Neural cell (in vitro differentiated cells): ENCODE results near the gene TPI1.

Experiments used
- CTCF ChIP-seq: fragments of 450-650 bp; IDR thresholded peaks from 2 replicates; pipeline ENCODE4 v1.5.1; 2014; ENCODE audit warnings: antibody characterized with exemption, mild to moderate bottlenecking, moderate library complexity; ENCODE audit not compliant: poor library complexity, severe bottlenecking
- EP300 ChIP-seq: fragments of 450-650 bp; conservative IDR thresholded peaks from 2 replicates; pipeline ENCODE4 v1.6.1; 2014; ENCODE audit warnings: antibody characterized with exemption, mild to moderate bottlenecking, moderate library complexity; ENCODE audit not compliant: poor library complexity, severe bottlenecking
- EZH2 ChIP-seq: fragments of 200-600, 300-800 bp; shearing (Covaris generic), sonication (generic); IDR thresholded peaks from 2 replicates; pipeline ENCODE4 v1.6.1; 2014; ENCODE audit warnings: antibody characterized with exemption, low read length, borderline replicate concordance, mild to moderate bottlenecking; ENCODE audit not compliant: insufficient read depth, poor library complexity, severe bottlenecking
- MXI1 ChIP-seq: fragments of 450-650 bp; conservative IDR thresholded peaks from 2 replicates; pipeline ENCODE4 v1.6.1; 2014; ENCODE audit warnings: antibody characterized with exemption, mild to moderate bottlenecking; ENCODE audit not compliant: poor library complexity, severe bottlenecking
- RAD21 ChIP-seq: fragments of 450-650 bp; conservative IDR thresholded peaks from 2 replicates; pipeline ENCODE4 v1.6.1; 2014; ENCODE audit warnings: antibody characterized with exemption, mild to moderate bottlenecking, moderate library complexity

GRCh38 chr12:6854036-6854435 is 13.3 kb upstream of the TPI1 start:
- TF ChIP-seq CTCF = no peak
- no peak for TF ChIP-seq MXI1
- no peak for TF ChIP-seq EP300
- TF ChIP-seq EZH2 = no peak
- TF ChIP-seq RAD21 = no peak
